Neural cell (in vitro differentiated cells): Measurements from ENCODE around the gene CLCN3.
"Not testable (repeated sequence)": the region's sequence is repeated elsewhere in the genome, so short reads cannot be mapped to it uniquely, and the experiment has no call there.

ENCODE experiments used
- CTCF ChIP-seq: fragments of 450-650 bp; IDR thresholded peaks from 2 replicates; pipeline ENCODE4 v1.5.1; 2014; ENCODE audit warnings: antibody characterized with exemption, mild to moderate bottlenecking, moderate library complexity; ENCODE audit not compliant: poor library complexity, severe bottlenecking
- EP300 ChIP-seq: fragments of 450-650 bp; conservative IDR thresholded peaks from 2 replicates; pipeline ENCODE4 v1.6.1; 2014; ENCODE audit warnings: antibody characterized with exemption, mild to moderate bottlenecking, moderate library complexity; ENCODE audit not compliant: poor library complexity, severe bottlenecking
- EZH2 ChIP-seq: fragments of 200-600, 300-800 bp; shearing (Covaris generic), sonication (generic); IDR thresholded peaks from 2 replicates; pipeline ENCODE4 v1.6.1; 2014; ENCODE audit warnings: antibody characterized with exemption, low read length, borderline replicate concordance, mild to moderate bottlenecking; ENCODE audit not compliant: insufficient read depth, poor library complexity, severe bottlenecking
- MXI1 ChIP-seq: fragments of 450-650 bp; conservative IDR thresholded peaks from 2 replicates; pipeline ENCODE4 v1.6.1; 2014; ENCODE audit warnings: antibody characterized with exemption, mild to moderate bottlenecking; ENCODE audit not compliant: poor library complexity, severe bottlenecking
- TAF1 ChIP-seq: IDR thresholded peaks from 2 replicates; pipeline ENCODE4 v1.6.1; 2012; ENCODE audit warnings: low read depth

- TF ChIP-seq EZH2, MXI1, CTCF, TAF1, EP300: not testable (repeated sequence)
Measured at GRCh38 chr4:169771556-169772080, 151.2 kb downstream of the CLCN3 start.
